ENCODE data around the gene ASCC1.
"Not testable (repeated sequence)": the region's sequence is repeated elsewhere in the genome, so short reads cannot be mapped to it uniquely, and the experiment has no call there.

ASCC1 gene

GRCh38 chr10:72219235-72219814 lies 3.2 kb upstream of the ASCC1 start:
- DNase-seq = no peak

- DNase-seq = no peak
These were observed 2.6 kb upstream of the ASCC1 start for GRCh38 chr10:72218726-72219125.

DNA sequence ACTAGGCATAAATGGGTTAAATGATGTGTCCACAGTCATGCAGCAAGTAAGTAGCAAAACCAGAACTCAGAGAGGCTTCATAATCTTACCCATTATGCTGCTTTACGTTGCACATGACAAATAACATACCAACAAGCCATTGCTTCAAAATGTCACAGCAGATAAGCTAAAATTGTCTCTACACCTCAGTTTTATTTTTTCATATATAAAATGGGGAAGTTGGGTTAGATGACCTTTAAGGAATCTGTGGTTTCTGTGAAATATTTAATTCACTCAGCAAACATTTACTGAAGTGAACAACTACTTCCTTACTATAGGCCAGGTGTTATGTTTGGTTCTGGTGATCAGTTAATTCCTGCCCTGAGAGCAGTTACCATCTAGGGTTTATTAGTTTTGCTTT lies 2.2 kb upstream of the ASCC1 start:
- DNase-seq = no peak

GRCh38 chr10:72211832-72212231 lies 4.2 kb downstream of the ASCC1 start:
- DNase-seq = not testable (repeated sequence)

DNA sequence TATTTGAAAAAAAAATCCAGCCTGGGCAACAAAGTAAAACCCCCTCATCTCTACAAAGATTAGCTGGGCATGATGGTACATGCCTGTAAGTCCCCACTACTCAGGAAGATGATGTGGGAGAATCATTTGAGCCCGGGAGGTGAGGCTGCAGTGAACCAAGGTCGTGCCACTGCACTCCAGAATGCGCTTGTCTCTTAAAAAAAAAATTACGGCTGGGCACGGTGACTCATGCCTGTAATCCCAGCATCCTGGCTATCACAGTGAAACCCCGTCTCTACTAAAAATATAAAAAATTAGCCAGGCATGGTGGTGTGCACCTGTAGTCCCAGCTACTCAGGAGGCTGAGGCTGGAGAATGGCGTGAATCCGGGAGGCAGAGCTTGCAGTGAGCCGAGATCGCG lies 4.7 kb downstream of the ASCC1 start:
- not testable (repeated sequence) for DNase-seq

GRCh38 chr10:72208526-72208925 lies 7.5 kb downstream of the ASCC1 start:
- DNase-seq = not testable (repeated sequence)

GRCh38 chr10:72206511-72207229 lies 9.4 kb downstream of the ASCC1 start:
- no peak for DNase-seq

DNA sequence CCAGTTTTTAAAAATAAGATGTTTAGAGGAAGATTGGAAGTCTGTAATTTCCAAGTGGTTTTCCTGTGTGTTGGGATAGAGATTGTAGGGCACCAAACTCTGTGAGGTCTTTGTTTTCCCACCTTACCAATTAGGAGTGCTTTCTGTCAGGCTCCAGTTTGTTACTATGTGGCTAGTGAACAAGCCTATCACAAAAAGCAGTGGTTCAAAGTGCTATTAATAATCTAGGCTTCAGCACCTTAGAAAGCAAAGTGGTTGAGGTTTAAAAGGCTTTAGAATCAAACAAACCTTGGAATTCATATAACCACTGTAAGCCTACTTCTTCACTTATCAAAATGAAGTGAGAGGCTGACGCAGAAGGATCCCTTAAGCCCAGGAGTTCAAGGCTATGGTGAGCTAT lies 11.4 kb downstream of the ASCC1 start:
- no peak for DNase-seq

- DNase-seq = no peak
These were observed 11.8 kb downstream of the ASCC1 start for GRCh38 chr10:72204296-72204695.

DNA sequence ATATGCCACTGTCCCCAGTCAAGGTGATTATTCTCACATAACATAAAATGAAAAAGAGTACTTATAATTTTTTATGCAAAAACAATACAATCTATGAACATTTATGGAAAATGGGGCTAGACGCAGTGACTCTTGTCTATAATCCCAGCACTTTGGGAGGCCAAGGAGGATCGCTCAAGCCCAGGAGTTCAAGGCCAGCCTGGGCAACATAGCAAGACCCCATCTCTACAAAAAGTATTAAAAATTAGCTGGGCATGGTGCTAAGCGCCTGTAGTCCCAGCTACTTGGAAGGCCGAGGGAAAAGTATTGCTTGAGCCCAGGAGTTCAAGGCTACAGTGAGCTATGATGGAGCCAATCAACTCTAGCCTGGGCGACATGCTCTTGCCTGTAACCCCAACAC lies 14.8 kb downstream of the ASCC1 start:
- no peak for DNase-seq

DNA sequence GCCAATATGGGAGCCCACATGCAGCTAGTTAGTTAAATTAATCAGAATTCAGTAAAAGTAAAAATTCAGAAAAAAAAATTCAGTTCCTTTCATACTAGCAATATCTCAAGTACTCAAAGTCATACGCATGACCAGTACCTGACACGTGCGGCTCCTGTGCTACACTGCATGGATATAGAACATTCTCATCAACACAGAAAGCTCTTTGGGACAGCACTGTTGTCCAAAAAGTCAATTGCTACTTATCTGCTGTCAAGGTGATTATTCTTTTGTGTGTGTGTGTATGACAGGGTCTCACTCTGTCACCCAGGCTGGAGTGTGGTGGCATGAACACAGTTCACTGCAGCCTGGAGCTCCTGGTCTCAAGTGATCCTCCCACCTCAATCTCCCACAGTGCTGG lies 15.2 kb downstream of the ASCC1 start:
- DNase-seq = no peak

GRCh38 chr10:72194949-72195348 lies 21.1 kb downstream of the ASCC1 start:
- DNase-seq = no peak

GRCh38 chr10:72186982-72187330 lies 29.1 kb downstream of the ASCC1 start:
- no peak for DNase-seq

DNA sequence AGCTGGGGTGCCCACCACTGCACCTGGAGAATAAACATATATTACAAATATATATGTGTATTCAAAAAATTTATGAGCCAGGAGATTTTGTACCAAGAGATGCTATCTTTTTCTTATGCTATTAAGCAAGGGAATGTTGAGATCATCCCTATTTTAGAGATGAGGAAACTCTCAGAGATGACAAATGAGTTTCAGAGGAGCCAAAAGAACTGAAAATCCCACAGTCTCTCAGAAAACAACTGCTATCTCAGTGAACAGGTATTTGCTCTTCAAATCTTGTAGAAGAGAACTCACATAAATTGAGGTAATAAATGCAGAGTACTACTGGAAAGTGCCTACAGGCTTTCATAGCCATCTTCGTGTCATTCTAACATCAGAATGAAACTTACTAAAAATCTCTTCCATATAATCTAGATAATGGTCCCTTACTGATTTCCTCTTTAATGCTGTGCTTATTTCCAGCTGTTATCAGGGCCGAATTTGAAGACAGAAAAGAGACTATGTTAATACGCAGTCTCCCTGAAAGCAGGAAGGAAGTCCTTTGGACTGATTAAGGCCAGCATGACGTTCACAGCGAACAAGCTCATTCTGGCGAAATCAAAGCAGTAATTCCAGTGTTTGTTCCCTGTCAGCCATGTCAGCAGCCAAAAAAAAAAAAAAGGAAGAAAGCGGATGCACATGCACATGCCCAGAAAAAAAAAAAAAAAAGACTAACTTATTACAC lies 29.7 kb downstream of the ASCC1 start:
- peak in 1 of 2 donors; percentile 11 for DNase-seq

- DNase-seq = no peak
These were observed 31.9 kb downstream of the ASCC1 start for GRCh38 chr10:72184156-72184555.

GRCh38 chr10:72177454-72177853 lies 38.6 kb downstream of the ASCC1 start:
- DNase-seq = no peak

GRCh38 chr10:72176701-72177100 lies 39.4 kb downstream of the ASCC1 start:
- no peak for DNase-seq

- no peak for DNase-seq
These were observed 40.9 kb downstream of the ASCC1 start for GRCh38 chr10:72175149-72175548.

DNA sequence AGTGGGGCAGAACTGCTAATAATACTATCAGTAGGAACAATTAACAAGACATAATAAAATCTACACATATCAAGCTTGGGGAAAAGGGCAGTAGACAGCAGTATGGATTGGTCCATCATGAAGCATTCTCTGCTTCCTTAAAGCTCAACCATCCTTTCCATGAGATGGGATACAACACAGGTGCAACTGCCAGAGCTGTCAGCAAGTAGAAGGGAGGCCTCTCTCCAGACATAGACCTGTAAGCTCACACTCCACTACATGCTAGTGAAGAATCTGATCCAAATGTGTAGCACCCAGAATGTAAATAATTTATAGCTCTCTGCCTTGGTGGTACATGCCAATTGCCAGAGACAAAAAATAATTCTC lies 41.8 kb downstream of the ASCC1 start:
- DNase-seq = no peak

- DNase-seq = no peak
These were observed 42.3 kb downstream of the ASCC1 start for GRCh38 chr10:72173619-72174296.

DNA sequence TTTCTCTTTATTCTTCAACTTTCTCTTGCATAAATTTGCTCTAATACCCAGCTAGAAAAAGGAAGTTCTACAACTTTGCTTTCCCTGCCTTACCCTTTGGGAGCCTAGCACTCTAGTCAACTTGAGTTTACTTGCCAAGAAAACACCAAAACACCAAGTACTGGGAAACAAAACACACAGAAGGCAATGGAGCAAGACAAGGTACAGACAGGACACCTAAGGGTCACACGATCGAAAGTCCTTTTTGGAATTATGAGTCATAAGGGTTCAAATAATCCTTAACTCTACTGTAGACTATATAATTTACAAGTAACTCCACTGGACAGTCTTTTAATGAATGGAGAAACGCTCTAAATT lies 42.8 kb downstream of the ASCC1 start:
- DNase-seq = no peak

- no peak for DNase-seq
These were observed 44.9 kb downstream of the ASCC1 start for GRCh38 chr10:72171175-72171630.

DNA sequence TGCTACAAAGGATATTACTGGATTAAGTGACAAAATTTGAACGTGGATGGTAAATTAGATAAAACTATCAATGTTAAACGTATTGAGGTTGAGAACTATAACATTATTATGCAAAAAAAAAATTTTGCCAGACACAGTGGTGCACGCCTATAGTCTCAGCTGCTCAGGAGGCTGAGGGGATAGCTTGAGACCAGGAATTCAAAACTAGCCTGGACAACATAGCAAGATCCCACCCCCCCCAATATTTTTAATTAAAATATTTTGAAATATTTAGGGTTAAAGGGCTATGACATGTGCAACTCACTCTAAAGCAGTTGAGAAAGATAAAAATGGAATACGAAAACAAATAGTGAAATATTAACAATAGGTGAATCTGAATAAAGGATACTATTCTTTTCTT lies 45.3 kb downstream of the ASCC1 start:
- no peak for DNase-seq

GRCh38 chr10:72170263-72170662 lies 45.8 kb downstream of the ASCC1 start:
- DNase-seq = no peak
